ENCODE data around the gene PRDM15.

DNA sequence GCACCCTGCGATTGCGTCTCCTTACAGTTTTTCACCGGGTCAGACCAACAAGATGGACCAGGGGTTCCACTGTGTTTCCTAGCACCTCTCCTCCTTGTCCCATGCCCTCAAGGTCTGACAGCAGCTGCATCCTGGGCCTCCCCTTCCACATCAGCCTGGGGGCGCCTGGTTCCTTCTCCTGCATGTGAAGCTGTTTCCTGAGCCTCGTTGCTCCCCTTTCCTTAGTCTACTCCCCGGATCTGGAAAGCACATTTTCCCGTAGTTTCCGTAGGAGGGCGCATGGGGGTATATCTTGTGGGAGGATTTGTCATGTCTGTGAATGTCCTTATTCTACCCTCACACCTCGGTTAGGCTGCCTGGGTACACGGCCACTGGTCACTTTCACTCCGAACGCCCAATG is 6.1 kb downstream of the PRDM15 start:
- TF ChIP-seq, protein P1, sequence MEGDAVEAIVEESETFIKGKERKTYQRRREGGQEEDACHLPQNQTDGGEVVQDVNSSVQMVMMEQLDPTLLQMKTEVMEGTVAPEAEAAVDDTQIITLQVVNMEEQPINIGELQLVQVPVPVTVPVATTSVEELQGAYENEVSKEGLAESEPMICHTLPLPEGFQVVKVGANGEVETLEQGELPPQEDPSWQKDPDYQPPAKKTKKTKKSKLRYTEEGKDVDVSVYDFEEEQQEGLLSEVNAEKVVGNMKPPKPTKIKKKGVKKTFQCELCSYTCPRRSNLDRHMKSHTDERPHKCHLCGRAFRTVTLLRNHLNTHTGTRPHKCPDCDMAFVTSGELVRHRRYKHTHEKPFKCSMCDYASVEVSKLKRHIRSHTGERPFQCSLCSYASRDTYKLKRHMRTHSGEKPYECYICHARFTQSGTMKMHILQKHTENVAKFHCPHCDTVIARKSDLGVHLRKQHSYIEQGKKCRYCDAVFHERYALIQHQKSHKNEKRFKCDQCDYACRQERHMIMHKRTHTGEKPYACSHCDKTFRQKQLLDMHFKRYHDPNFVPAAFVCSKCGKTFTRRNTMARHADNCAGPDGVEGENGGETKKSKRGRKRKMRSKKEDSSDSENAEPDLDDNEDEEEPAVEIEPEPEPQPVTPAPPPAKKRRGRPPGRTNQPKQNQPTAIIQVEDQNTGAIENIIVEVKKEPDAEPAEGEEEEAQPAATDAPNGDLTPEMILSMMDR (IDR thresholded peaks at IDR 0.05), result no peak
- no peak for TF ChIP-seq POLR2A (IDR thresholded peaks at IDR 0.05)

Data from prostate gland (tissue), 2 donors.